Measurements from ENCODE around the gene C14orf180.

Gene C14orf180

DNA sequence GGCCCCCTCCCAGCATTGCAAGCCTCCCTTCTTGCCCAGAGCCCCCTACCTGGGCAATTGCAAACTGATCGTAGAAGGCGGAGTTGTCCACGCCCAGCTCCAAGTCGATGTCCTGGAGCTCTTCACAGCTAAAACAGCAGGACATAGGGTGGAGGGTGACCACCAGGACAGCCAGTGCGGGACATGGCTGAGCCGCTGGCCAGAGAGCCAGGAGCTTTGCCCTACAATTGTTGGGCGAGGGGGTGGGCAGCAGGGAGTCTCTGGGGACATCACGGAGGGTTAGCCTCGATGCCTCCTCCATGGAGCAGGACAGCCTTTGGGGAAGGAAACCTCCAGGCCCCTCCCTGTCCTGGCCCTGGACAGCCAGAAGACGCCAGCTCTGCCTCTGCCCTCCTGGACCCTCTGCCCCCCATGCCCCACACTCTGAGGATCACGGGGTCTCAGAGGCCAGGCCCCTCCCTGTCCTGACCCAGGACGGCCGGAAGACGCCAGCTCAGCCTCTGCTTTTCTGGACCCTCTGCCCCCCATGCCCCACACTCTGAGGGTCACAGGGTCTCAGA, 15.6 kb downstream of the C14orf180 start:
- TF ChIP-seq, protein P1, sequence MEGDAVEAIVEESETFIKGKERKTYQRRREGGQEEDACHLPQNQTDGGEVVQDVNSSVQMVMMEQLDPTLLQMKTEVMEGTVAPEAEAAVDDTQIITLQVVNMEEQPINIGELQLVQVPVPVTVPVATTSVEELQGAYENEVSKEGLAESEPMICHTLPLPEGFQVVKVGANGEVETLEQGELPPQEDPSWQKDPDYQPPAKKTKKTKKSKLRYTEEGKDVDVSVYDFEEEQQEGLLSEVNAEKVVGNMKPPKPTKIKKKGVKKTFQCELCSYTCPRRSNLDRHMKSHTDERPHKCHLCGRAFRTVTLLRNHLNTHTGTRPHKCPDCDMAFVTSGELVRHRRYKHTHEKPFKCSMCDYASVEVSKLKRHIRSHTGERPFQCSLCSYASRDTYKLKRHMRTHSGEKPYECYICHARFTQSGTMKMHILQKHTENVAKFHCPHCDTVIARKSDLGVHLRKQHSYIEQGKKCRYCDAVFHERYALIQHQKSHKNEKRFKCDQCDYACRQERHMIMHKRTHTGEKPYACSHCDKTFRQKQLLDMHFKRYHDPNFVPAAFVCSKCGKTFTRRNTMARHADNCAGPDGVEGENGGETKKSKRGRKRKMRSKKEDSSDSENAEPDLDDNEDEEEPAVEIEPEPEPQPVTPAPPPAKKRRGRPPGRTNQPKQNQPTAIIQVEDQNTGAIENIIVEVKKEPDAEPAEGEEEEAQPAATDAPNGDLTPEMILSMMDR (IDR thresholded peaks at IDR 0.05; ENCODE audit: control insufficient read depth, extremely low read depth, insufficient read depth): no peak
- no peak for DNase-seq (ENCODE audit: low read depth)
- H3K4me3 ChIP-seq (ENCODE audit: low read depth, low read length): no peak overlapping the region

DNA sequence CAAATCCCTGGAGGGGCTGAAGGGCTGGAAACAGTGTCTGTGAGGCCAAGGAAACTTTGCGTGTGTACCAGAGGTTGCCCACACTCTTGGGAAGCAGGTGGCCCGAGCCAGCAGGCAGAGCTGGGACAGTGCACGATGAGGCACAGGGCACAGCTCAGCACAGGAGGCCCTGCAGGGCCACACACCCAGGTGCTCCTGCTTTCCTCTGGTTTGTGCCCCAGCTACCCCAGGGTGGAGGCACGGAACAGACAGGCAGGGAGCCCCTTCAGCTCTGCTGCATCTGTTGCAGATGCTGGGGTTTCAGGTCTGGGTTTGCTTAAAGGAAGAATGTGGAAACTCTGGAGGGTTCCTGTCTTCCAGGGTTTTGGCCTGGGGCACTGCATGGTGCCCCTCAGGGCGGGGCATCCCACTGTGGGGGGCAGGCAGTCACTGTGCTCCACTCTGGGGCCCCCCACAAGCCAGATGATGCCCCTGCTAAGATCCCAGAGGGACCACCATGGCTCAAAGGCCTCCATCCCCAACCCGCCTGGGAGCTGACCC, 16.4 kb downstream of the C14orf180 start:
- no peak for DNase-seq (ENCODE audit: low read depth)
- H3K4me3 ChIP-seq (ENCODE audit: low read depth, low read length): no peak overlapping the region
- TF ChIP-seq, protein P1 (IDR thresholded peaks at IDR 0.05; ENCODE audit: control insufficient read depth, extremely low read depth, insufficient read depth): no peak

DNA sequence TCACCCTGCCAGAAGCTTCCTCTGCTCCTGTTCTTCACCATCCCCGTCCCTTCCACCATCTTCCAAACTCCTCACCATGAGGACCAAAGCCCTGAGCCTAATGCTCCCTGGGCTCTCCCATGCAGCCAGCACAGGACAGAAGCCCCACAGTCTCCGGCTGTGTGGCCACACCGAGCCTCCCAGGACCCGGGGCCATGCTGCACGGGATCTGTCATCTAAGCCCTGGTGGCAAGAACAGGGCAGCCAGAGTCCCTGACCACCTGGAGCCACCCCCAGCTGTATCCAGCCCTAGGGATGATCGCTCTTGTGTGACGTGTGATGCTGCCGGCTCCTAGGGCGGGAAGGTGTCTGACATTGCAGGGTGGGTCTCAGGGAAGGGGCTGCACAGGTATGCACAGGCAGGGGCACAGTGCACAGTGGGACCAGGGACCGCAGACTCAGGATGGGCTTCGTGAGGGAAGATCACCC, 16.9 kb downstream of the C14orf180 start:
- H3K4me3 ChIP-seq (ENCODE audit: low read depth, low read length): no peak overlapping the region
- no peak for DNase-seq (ENCODE audit: low read depth)
- TF ChIP-seq, protein P1 (IDR thresholded peaks at IDR 0.05; ENCODE audit: control insufficient read depth, extremely low read depth, insufficient read depth): no peak

DNA sequence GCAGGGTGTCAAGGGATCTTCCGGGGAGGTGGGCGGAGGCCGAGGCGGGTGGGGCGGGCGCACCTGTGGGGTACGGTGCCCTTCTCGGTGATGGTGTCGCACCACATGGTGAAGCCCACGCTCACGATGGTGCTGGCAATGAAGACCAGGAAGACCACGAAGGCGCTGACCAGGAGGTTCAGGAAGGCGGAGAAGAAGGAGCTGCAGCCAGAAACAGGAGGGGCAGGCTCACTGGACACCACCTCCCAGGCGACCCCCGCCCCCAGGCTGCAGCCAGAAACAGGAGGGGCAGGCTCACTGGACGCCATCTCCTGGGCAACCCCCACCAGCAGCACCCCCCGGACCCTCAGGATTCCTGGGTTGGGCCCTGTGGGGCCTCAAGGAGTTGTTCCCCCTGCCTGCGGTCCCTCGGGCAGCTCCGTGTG, 17.4 kb downstream of the C14orf180 start:
- TF ChIP-seq, protein P1 (IDR thresholded peaks at IDR 0.05; ENCODE audit: control insufficient read depth, extremely low read depth, insufficient read depth): no peak
- no peak for DNase-seq (ENCODE audit: low read depth)
- H3K4me3 ChIP-seq (ENCODE audit: low read depth, low read length): no peak overlapping the region

DNA sequence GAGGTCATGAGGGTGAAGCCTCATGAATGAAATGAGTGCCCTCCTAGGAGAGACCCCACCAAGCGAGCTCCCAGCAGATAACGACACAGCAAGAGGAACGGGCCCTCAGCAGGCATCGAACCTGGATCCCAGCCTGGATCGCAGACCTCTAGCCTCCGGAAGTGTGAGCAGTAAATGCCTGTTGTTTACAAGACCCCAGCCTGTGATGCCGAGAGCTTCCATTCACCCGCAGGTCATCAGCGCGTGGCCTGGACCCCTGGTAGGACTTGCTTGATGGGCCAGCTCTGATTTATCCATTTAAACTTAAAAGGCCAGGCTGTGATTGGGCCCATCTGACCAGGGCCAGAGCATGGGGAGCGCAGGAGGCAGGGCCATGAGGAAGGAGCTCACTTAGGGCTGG, 18.0 kb downstream of the C14orf180 start:
- no peak overlapping the region for H3K4me3 ChIP-seq (ENCODE audit: low read depth, low read length)
- DNase-seq (ENCODE audit: low read depth): no peak
- TF ChIP-seq, protein P1 (IDR thresholded peaks at IDR 0.05; ENCODE audit: control insufficient read depth, extremely low read depth, insufficient read depth): no peak

DNA sequence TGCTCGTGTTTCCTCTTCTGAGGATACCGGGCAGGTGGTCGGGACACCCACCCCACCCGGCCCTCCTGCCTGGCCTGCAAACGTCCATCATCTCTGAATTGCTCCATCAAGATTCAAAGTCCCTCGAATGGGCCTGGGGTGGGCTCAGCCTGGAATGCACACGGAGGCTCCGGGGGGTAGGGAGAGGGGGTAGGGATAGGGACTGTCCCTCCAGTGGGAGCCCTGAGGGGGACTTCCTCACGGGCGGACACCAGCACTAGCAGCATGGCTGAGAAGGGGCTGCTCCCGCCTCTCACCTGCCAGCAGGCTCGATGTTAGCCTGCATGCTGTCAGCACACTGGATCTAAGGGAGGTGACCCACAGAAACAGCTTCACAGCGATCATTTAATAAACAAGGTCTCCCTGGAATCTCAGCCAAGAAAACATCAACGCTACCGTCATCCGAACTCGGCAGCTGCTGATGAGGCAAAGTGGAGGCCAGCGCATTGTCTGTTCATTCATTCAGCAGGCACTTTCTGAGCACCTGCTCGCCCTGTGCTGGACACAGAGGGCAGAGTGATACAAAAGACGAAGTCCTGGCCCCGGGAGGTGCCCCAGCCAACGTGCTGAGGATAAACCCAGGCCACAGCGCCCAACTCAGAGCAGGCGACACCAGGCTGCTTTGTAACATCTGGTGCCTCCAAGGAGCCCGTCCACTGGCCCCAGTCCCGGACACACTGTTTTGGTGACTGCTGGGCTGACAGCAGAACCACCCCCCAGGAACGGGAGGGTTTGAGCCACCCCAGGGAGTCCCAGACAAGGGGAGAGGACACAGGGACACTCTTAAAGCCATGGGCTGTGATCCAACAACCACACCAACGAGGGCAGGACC, 18.7 kb downstream of the C14orf180 start:
- no peak overlapping the region for H3K4me3 ChIP-seq (ENCODE audit: low read depth, low read length)
- TF ChIP-seq, protein P1 (IDR thresholded peaks at IDR 0.05; ENCODE audit: control insufficient read depth, extremely low read depth, insufficient read depth): no peak
- DNase-seq (ENCODE audit: low read depth): no peak
